ENCODE results near the gene LRMDA.

LRMDA gene

DNA sequence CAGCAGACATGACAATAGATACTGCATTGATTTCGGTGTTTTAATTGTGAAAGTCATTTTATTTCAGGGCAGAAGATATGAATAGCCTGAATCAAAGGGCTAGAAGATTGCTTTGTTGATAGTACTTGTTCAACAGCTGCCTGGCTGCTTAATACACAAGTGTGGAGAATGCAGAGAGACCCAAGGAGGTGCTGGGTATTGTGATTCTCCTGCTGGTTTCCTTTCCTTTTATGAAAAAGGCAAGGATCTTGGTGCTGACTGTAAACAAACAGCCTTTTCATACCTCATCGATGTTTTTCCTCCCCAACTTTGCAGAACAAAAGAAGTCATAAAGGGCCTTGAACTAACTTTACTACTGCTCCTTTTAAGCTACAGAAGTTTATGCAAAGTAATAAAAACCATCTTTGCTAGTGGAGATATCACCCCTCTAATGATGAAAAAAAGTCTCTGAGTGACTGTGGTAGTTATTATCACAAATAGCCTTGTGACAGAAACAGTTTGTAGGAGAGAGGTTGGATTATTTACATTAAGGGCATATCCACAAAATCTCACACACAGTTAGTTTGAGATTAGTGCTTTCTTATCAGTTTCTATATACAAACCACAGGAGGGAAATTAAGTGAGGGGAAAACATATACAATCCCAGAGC lies 800.0 kb downstream of the LRMDA start:
- DNase-seq (ENCODE audit: low read depth in 2 of 2, low spot score in 1 of 2): no peak

DNA sequence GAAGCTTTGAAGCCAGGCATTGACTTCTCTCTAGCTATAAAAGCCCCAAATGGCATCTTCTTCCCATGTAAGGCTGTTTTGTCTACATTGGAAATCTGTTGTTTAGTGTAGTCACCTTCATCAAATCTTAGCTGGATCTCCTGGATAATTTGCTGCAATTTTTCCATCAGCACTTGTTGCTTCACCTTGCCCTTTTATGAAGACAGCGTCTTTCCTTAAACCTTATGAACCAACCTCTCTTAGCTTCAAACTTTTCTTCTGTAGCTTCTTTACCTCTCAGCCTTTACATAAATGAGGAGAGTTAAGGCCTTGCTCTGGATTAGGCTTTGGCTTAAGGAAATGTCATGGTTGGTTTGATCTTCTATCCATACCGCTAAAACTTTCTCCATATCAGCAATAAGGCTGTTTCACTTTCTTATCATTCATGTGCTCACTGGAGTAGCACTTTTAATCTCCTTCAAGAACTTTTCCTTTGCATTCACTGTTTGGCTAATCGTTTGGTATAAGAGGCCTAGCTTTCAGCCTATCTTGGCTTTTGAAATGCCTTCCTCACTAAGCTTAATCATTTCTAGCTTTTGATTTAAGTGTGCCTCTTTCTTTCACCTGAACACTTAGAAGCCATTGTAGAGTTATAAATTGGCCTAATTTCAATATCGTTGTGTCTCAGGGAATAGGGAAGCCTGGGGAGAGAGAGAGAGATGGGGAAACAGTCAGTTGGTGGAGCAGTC lies 803.2 kb downstream of the LRMDA start:
- DNase-seq (ENCODE audit: low read depth in 2 of 2, low spot score in 1 of 2): no peak

DNA sequence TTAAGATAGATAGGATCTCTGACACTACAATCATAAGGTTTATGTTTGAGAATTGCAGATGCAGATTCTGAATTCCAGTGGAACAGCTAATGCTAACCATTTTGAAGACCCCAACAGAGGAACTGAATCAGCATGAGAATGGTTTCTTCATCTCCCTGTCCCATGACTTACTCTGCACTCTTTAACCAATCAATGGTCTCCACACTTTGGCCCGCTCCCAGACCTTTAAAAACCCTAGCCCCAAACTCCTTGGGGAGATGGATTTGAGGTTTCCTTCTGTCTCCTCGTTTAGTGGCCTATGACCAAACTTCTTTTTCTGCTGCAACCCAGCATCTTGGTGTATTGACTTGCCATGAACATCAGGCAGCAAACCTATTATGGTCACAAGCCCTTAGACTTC lies 804.9 kb downstream of the LRMDA start:
- DNase-seq (ENCODE audit: low read depth in 2 of 2, low spot score in 1 of 2): no peak

DNA sequence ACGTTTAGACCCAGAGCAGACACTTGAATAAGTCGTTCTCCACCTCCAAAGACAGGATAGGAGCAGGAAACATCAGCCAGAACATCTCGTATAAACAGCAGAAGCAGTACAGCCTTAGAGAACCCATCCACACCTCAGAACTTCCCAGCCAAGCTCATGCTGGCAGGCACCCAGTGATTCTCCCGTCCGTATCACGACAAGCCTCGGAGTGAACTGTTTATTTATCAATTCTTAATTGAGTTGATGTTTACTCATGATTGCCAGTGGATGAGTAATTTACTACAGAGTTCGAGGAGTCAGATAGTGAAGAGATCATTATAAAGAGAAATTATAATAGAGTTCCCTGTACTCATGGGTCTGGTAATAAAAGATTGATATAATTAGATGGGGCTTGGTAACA lies 811.5 kb downstream of the LRMDA start:
- DNase-seq (ENCODE audit: low read depth in 2 of 2, low spot score in 1 of 2): no peak

DNA sequence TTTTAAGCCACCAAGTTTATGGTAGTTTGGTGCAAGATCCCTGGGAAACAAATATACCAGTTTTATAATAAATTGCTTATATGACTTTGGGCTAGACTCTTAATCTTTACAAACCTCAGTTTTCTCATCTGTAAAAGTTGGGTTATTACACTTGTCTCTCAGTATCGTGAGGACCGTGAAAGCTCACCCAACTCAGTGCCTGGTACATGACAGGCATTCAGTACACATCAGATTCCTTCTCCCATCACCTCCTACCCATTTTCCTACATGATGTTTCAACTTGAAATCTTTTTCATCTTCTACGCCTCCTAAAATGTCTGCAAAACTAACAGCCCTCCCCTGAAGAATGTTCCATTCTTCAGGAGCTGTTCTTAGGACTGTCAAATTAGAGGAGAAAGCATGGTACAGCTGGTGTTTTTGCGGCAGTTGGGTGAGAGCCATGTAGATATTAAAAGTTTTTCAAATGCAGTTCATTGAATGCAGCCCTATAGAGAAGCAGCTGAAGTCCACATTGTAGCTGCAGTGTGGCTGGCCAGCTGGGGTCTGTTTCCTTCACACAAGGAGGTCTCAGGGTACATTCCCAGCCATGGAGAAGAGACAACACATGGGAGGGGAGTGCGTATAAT lies 812.8 kb downstream of the LRMDA start:
- DNase-seq (ENCODE audit: low read depth in 2 of 2, low spot score in 1 of 2): no peak

DNA sequence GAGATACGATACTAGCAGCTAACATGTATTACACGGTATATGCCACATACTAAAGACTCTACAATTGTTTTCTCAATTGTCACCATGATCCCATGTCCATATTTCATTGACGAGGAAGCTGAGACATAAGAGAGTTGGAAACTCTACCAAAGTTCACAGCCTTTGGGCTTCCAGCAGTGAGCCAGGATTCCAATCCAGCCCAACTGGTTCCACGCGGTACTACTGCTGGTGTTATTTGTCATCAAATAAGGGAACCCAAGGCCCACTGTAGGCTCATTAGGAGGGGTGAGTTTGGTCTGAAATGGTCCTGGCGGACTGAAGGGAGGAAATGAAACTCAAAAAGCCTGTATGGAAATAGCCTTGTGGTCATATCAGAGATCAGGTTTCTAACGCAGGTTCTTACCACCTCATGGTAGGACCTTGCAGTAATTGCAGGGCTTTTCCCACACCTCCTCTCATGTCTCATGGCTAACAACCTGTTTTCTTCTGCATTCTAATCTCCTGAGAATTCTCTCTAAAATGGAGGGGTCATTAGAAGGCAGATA lies 814.6 kb downstream of the LRMDA start:
- DNase-seq (ENCODE audit: low read depth in 2 of 2, low spot score in 1 of 2): no peak

DNA sequence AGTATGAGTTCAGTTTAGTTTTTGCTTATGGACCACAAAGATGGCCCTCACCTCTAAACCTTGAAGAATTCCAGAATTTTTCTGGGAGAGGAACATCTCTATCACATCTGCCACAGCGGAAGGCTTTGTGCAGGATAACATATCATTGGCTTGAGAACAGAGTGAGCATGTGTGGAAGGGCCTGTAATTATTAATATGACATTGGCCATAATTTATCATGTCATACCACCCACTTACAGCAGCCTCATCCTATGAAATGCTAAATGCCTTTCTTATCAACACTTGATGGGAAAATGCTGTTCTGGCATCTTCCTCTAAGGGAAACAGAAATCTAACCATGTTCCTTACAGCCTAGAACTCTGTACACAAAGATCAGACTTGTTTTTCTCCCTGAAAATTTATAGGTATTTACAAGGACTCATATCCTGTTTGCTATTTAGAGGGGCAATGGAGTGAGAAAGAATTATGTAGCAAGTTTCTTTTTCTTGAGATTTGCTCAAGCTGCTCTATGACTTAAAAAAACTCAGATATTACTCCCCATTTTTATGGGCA lies 817.3 kb downstream of the LRMDA start:
- no peak for DNase-seq (ENCODE audit: low read depth in 2 of 2, low spot score in 1 of 2)

DNA sequence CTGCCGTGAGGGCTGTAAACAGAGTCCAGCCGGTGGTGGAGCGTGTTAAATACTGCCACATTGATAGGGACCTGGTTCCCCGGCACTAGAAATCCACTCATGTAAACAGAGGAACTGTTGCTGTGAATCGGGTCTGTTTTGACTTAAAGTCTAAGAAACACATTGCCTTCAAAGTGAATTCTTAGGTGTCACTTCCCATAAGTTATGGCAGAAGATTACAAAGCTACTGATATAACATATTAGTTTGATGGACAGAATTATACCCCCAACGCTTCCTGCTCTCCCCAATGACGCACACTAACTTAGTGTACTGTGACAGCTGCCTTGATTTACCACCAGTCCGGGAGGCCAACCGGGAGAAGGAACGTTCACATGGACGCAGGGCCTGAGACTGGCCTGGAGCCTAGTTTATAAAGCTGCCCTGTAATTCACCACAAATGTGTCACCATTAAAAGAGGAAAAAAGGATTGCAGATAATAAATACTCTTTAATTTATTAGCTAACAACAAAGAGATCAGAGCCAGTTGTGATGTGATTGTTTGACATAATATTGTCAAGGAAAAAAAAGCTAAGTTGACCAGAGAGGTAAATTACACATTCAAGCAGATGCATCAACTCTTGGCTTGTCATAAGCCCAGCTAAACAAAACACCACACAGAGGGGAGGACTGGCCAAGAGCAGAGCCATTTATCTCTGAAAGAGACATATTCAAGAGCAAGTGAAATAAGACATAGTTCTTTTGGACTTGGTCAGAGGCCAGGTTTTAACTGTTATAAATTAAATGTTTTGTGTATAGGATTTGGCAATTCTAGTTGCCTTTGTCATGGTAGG lies 820.6 kb downstream of the LRMDA start:
- no peak for DNase-seq (ENCODE audit: low read depth in 2 of 2, low spot score in 1 of 2)

DNA sequence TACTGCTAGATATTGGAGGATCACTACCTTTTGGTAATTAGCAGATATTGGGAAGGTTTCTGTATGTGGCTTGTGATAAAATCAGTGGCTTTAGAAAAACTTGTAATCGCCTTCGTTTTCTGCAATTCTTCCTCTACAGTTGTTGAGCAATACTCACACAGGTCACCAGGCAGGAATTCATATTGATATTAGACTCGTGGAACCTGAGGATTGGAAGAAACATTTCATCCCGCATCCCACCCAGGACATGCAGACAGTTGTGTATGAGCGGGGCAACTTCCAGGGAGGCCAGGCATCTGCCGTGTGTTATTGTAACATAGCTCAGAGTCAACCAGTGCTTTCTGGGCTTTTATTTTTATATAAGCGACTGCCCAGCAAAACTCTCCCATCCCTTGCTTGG lies 821.3 kb downstream of the LRMDA start:
- no peak for DNase-seq (ENCODE audit: low read depth in 2 of 2, low spot score in 1 of 2)

DNA sequence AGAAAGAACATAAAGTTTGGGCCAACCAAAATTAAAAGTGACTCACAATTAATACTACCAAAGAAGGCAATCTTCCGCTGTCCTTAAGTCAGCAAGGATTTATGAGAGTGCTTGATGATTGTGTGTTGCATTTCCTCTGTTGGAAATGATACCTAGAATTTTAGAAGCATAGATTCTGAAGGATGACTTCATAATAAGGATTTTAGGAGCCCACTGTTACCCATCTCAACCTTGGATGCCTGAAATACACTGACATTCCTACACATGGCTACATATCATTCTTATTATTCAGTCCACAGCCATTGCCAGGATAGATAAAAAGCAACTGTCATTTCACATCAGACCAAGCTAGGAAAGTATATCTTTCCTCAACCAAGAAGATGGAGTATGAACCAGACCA lies 823.8 kb downstream of the LRMDA start:
- DNase-seq (ENCODE audit: low read depth in 2 of 2, low spot score in 1 of 2): no peak

DNA sequence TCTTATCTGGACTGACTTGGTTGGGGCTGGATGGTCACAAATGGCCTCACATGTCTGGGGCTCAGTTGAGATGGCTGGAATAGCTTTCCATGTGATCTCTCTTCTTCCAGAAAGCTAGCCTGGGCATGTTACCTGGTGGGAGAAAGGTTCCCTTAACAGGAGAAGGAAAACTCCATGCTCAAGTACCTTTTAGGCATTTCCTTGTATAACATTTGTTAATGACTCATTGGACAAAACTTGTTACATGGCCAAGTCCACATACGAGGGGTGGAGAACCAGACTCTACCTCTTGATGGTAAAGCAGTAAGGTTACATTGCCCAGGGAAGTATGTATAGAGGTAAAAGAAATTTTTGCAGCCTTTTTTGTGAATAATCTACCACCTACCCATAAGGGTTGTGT lies 826.4 kb downstream of the LRMDA start:
- DNase-seq (ENCODE audit: low read depth in 2 of 2, low spot score in 1 of 2): no peak

DNA sequence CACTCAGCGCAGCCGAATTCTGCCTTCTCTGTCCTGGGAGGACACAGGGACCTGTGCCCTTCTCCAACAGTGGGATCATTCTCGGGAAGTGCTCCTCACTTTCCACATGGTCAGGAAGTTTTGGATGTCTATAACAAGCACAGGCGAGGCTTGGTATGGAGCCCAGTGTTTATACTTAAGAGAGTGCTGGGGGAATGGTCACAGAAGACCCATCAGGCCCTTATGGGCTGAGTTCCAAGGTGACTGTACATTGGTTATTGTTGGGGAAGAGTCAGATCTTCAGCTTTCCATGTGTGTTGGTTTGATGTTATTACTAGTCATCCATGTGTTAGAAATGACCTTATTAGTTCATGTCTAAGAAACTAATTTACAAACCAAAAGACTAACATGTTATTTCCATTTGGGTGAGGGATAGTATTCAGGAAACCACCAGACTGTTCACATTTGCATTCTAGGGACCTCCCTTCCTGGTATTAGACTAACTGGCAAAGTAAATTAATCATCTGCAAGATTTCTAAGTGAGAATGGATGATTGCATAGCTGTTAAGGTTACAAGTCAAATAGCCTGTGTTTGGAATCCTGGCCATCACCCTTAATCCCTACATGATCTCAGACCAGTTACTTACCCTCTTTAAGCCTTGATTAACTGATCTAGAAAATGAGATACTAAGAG lies 834.2 kb downstream of the LRMDA start:
- DNase-seq (ENCODE audit: low read depth in 2 of 2, low spot score in 1 of 2): no peak

DNA sequence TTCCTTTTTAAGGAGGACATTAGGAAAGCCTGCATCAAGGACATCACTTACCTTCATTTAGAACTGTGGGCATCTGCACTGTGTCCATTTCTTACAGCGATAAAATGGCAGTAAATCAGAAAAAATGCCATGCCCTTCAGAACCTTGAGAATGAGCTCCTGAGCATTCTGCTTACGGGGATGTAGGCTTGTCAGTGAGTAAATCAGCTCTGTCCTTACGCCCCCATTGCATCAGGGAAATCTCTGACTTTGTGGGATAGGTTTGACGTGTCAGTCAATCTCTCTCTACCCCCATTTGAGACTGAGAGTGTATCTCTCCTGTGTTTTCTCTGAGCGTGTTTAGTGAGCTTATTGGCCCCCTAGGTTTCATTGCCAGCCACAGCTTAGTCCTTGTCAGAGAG lies 837.1 kb downstream of the LRMDA start:
- DNase-seq (ENCODE audit: low read depth in 2 of 2, low spot score in 1 of 2): no peak

DNA sequence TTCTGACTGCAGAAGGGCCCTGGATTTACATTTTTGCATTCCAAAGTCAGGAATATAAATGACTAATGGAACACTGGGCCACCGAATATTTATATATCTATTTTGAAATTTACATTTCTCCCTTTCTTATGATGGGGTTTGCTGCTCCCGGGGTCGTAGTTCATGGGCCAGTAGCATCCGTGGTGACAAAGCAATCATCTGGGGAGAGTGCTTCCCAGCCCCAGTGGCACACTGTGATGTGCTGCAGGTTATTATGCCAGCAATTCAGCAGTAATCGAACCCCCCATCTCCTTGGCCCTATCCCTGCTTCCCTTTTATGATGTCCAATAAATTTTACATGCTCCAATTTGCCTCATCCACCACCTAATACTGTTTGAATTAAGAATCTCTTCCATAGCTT lies 837.5 kb downstream of the LRMDA start:
- DNase-seq (ENCODE audit: low read depth in 2 of 2, low spot score in 1 of 2): no peak

DNA sequence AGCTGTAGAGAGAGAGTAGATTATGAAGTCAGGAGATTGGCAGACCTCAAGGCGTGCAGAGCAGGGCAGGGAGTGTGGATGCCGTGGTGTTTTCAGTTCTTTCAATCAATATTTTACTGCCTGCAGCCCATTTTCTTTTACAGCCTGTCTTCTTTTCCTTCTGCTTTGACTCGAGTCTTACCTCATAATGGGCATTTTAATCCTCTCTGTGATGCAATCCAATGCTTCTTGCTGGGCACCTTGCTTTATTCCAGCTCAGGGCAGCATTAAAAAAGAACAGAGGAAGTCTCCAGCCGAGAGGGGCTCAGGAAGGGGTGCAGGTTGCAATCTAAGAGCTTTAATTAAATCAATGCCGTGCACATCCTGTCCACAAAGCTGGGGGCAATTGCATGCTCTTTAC lies 839.0 kb downstream of the LRMDA start:
- no peak for DNase-seq (ENCODE audit: low read depth in 2 of 2, low spot score in 1 of 2)

DNA sequence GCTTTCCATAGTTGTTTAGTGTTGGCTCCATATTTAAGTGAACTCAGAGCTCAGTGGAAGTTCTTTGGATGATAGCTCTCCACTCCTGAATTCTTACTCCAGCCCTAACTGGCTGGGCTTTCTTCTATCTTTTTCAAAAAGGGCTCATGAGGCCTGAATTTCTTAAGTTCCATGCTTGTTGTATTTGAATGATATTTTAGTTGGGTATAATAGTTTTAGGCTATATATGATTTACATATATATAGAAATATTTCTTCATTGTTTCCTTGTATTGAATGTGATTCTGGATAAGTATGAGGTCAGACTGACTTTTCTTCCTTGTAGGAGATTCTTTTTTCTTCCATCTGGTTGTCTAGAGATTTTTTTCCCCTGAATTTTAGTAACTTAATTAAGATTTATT lies 843.5 kb downstream of the LRMDA start:
- no peak for DNase-seq (ENCODE audit: low read depth in 2 of 2, low spot score in 1 of 2)

DNA sequence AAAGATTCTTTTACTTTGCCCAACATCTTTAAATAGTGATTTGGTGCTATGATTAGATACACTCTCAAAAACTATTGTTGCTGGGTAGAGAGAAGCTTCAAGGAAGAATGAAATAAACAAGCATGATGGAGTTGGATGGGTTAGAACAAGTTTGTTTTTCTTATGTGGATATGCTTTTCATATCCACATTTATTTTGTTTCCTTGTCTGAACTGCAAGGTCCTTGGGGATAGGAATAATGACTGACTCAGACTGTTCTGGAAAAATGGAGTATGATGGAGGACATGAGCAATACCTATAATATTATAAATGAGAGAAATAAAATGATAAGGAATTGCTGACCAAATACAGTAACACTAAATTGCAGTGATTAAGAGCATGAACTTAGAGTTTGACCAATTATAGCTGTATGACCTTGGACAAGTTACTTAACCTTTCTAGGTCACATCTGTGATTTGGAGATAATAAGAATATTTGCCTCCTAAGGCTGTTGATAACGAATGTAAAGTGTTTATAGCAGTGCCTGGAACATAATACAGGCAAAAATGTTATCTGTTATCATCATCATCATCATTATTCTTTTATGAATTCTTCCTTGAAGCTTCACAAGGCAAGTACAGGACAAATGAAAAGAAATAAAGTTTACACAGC lies 847.5 kb downstream of the LRMDA start:
- no peak for DNase-seq (ENCODE audit: low read depth in 2 of 2, low spot score in 1 of 2)

DNA sequence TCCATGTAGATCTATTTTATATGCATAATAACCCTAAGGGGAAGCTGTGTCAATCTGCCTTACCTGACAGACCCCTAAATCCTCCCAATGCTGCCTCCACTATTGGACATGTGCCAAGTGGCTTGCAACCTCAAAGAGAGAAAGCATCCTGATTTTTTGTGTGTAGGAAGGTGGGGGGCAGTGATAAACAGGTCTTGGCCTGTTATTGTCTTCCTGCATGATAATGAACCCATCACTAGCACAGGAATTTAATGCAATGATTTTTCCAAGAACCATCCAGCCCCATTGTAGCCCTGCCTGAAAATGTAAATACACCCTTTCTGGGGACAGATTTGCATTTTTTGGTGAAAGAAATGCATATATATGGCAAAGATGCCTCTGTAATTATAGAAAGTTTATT lies 850.2 kb downstream of the LRMDA start:
- DNase-seq (ENCODE audit: low read depth in 2 of 2, low spot score in 1 of 2): no peak

DNA sequence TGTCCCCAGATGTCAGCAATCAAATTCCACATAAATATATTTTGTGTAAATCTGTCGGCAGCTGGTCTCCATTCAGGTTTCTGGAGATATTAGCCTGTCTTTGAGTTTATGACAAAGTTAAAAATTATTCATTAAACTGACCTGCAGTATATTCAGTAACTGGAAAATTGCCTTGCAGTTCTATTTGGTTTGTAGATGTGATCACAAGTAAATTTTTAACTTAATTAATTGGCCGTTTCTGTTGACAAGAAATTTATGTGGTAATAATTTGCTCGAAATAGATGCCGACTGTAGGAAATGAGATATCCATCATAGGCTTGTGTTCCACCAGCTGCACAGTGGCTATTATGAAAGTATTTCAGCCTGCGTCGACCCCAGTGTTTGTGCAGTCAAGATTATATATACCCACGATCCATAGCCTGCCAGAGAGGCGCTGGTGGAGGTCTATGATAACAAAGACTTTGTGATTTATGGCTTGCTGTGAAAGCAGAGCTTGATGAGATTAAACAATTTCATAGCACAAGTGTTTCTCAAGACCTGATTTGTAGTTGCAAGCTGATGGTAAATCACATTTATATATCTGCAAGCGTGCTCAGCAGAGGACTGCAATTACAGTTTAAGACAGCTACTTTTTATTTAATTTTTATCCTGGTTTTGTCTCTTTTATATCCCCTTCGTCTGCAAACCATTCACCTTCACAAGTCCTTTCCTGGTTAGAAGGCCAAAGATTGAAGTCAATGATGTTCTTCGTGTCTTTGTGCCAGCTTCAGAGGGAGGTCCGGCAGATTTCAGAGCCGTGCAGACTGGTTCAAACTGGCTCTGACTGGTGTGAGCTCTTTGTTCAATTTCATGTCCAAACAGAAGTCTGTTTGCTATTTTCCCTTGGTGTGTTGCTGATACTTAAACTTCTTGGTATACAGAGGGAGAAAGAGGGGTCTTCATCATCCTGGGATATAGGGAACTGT lies 850.9 kb downstream of the LRMDA start:
- DNase-seq (ENCODE audit: low read depth in 2 of 2, low spot score in 1 of 2): no peak

Measured in stimulated activated CD8-positive, alpha-beta memory T cell treated with anti-CD3 and anti-CD28 coated beads, Interleukin-4, amount 100 ng/mL, for 1 hour (primary cell).